Measurements from ENCODE around the gene SETD6. TPM values are rescaled to one million over a fixed set of nuclear protein-coding genes. Genes with fewer than 3 reads are reported as not detected.
"Not testable (repeated sequence)": the region's sequence is repeated elsewhere in the genome, so short reads cannot be mapped to it uniquely, and the experiment has no call there.

Gene SETD6
- total and polyA plus RNA-seq, 4 donors = 10.6 to 21.5 (median 15.6) TPM

DNA sequence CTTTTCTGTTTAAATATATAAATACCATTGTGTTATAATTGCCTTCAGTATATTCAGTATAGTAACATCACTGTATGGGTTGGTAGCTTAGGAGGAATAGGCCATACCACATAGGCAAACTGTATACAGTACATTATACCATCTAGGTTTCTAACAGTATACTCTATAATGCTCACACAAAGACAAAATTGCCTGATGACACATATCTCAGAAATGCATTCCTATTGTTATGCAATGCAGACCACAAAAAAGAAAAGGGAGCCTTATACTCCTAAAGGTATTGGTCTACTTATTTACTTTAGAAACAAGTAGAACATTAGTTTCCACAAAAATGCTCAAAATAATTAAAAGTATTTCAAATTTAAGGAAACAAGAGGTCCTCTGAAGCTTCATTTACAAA lies 47.9 kb downstream of the SETD6 start:
- DNase-seq (no peak), ATAC-seq (ENCODE audit: insufficient read depth, low FRiP score) (no peak)
- Histone ChIP-seq H3K4me1 (ENCODE audit: control insufficient read depth in 5 of 5, insufficient read depth in 5 of 5, low read length in 5 of 5) (no peaks in the 10 kb centered on the region), H3K9ac (ENCODE audit: insufficient read depth in 1 of 2, low read length in 2 of 2) (no peak overlapping the region), H3K27ac (ENCODE audit: low read depth in 1 of 2, low read length in 1 of 2) (no peak overlapping the region), H3K27me3 (ENCODE audit: control insufficient read depth in 3 of 3, insufficient read depth in 3 of 3, low read length in 2 of 3) (no peaks in the 10 kb centered on the region), H3K36me3 (ENCODE audit: control insufficient read depth in 4 of 4, insufficient read depth in 4 of 4, low read length in 4 of 4) (peaks cover 18 to 45% (median 26%) of the 10 kb centered on the region in 4 donors), H3K9me3 (ENCODE audit: control insufficient read depth in 4 of 4, insufficient read depth in 3 of 4, low read length in 3 of 4) (no peaks in the 10 kb centered on the region), H3K4me3 (no peak overlapping the region)
- TF ChIP-seq CTCF (IDR thresholded peaks at IDR 0.05; ENCODE audit: control extremely low read depth, extremely low read depth) = no peak

DNA sequence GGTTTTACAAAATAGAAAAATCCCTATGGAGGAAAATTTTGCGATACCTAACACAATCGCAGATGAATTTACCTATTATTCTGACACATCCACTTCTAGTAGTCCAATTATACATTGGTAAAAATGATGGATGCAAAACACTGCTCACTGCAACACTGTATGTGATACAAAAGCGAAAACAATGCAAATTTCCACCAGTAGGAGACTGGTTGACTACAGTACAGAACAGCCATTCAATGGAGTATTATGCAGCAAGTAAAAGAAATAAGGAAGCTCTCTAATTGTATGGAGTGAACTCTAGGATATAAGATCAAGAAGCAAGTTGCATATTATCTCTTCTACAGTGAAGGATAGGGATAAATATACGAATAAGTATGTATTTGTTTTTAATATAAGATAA lies 48.5 kb downstream of the SETD6 start:
- H3K36me3 ChIP-seq (ENCODE audit: control insufficient read depth in 4 of 4, insufficient read depth in 4 of 4, low read length in 4 of 4) = peaks cover 18 to 42% (median 25%) of the 10 kb centered on the region in 4 donors
- TF ChIP-seq CTCF (IDR thresholded peaks at IDR 0.05; ENCODE audit: control extremely low read depth, extremely low read depth) = no peak
- no peak for ATAC-seq (ENCODE audit: insufficient read depth, low FRiP score)
- H3K4me3 ChIP-seq = no peak overlapping the region
- no peak overlapping the region for H3K27ac ChIP-seq (ENCODE audit: low read depth in 1 of 2, low read length in 1 of 2)
- H3K27me3 ChIP-seq (ENCODE audit: control insufficient read depth in 3 of 3, insufficient read depth in 3 of 3, low read length in 2 of 3) = no peaks in the 10 kb centered on the region
- DNase-seq = no peak
- WGBS, 2 donors = 99 to 100% methylated on average over 4 of the region's 4 CpGs
- no peaks in the 10 kb centered on the region for H3K9me3 ChIP-seq (ENCODE audit: control insufficient read depth in 4 of 4, insufficient read depth in 3 of 4, low read length in 3 of 4)
- no peak overlapping the region for H3K9ac ChIP-seq (ENCODE audit: insufficient read depth in 1 of 2, low read length in 2 of 2)
- no peaks in the 10 kb centered on the region for H3K4me1 ChIP-seq (ENCODE audit: control insufficient read depth in 5 of 5, insufficient read depth in 5 of 5, low read length in 5 of 5)

- 97 to 98% methylated on average over 4 of the region's 4 CpGs for WGBS, 2 donors
- not testable (repeated sequence) for H3K27ac ChIP-seq (ENCODE audit: low read depth in 1 of 2, low read length in 1 of 2); H3K4me1 ChIP-seq (ENCODE audit: control insufficient read depth in 5 of 5, insufficient read depth in 5 of 5, low read length in 5 of 5); H3K4me3 ChIP-seq; H3K9ac ChIP-seq (ENCODE audit: insufficient read depth in 1 of 2, low read length in 2 of 2); H3K27me3 ChIP-seq (ENCODE audit: control insufficient read depth in 3 of 3, insufficient read depth in 3 of 3, low read length in 2 of 3); ATAC-seq (ENCODE audit: insufficient read depth, low FRiP score); DNase-seq; H3K9me3 ChIP-seq (ENCODE audit: control insufficient read depth in 4 of 4, insufficient read depth in 3 of 4, low read length in 3 of 4)
- H3K36me3 ChIP-seq (ENCODE audit: control insufficient read depth in 4 of 4, insufficient read depth in 4 of 4, low read length in 4 of 4) = peaks cover 20 to 35% (median 28%) of the 10 kb centered on the region in 4 donors
Measured at GRCh38 chr16:58565697-58566096, 50.4 kb downstream of the SETD6 start.

Small RNA genes lying within 50 kb of the gene (small RNA-seq; reads per million reads assigned to genes)
- gene RNU6-103P (ENCODE audit: low replicate concordance) (not detected), gene SNORA46 (ENCODE audit: low replicate concordance) (40.6 reads per million, percentile 97 among the genes with 10 or more reads in this experiment), gene SNORA50A (ENCODE audit: low replicate concordance) (not detected)

Other genes with a start within 250 kb of the SETD6 start
- not detected for gene PRSS54, start 220.5 kb upstream of the SETD6 start, total RNA-seq
- under 1 TPM in 1 of 2 donors, not detected in 1; 0.14 TPM for gene PRSS54, start 220.5 kb upstream of the SETD6 start, polyA plus RNA-seq
- gene GINS3, start 123.0 kb upstream of the SETD6 start, total RNA-seq = 1 to 10 TPM; 3.8 to 5.1 TPM
- 1 to 10 TPM; 2.7 to 3.1 TPM for gene GINS3, start 123.0 kb upstream of the SETD6 start, polyA plus RNA-seq
- 10 to 100 TPM; 10.7 to 18.7 TPM for gene NDRG4, start 15.4 kb upstream of the SETD6 start, total RNA-seq
- gene NDRG4, start 15.4 kb upstream of the SETD6 start, polyA plus RNA-seq = 10 to 100 TPM in 1 of 2 donors, 1 to 10 TPM in 1; 5.3 to 17.8 TPM
- gene CNOT1, start 114.3 kb downstream of the SETD6 start, total RNA-seq = 100 to 1,000 TPM; 147 to 187 TPM
- gene CNOT1, start 114.3 kb downstream of the SETD6 start, polyA plus RNA-seq = 10 to 100 TPM; 35.6 to 93.4 TPM
- 10 to 100 TPM; 15.3 to 18.2 TPM for gene SLC38A7, start 169.3 kb downstream of the SETD6 start, total RNA-seq
- 10 to 100 TPM; 11.3 to 14.4 TPM for gene SLC38A7, start 169.3 kb downstream of the SETD6 start, polyA plus RNA-seq
- gene GOT2, start 218.8 kb downstream of the SETD6 start, total RNA-seq = 10 to 100 TPM; 29.4 to 56.6 TPM
- 10 to 100 TPM; 35.5 to 40.9 TPM for gene GOT2, start 218.8 kb downstream of the SETD6 start, polyA plus RNA-seq

All from lung (tissue), 13 donors.